Skin of body (tissue), 2 donors: Measurements from ENCODE around the gene HPS3. TPM values are rescaled to one million over a fixed set of nuclear protein-coding genes. Genes with fewer than 3 reads are reported as not detected.
"Not testable (repeated sequence)": the region's sequence is repeated elsewhere in the genome, so short reads cannot be mapped to it uniquely, and the experiment has no call there.

ENCODE experiments used
- DNase-seq: peaks from one replicate; lab custom pipeline; 2025; lab: John Stamatoyannopoulos, UW
- total RNA-seq: library from RNA; depleted of rRNA; stranded (reverse); fragments of >200 nt; gene quantifications from one replicate; pipeline ENCODE4 v1.2.3, GENCODE V29; 2014

HPS3 gene
- total RNA-seq, 1 donor from 2014 or later, result 11.5 TPM

- no peak for DNase-seq
Measured at GRCh38 chr3:149188494-149188893, 59.1 kb downstream of the HPS3 start.

- DNase-seq, result no peak
Measured at GRCh38 chr3:149195221-149195620, 65.8 kb downstream of the HPS3 start.

- not testable (repeated sequence) for DNase-seq
Measured at GRCh38 chr3:149196805-149197592, 67.6 kb downstream of the HPS3 start.

GRCh38 chr3:149197669-149198068 is 68.2 kb downstream of the HPS3 start:
- DNase-seq, result no peak

- DNase-seq, result no peak
Measured at GRCh38 chr3:149198611-149199010, 69.2 kb downstream of the HPS3 start.

GRCh38 chr3:149199474-149199873 is 70.0 kb downstream of the HPS3 start:
- no peak for DNase-seq

- DNase-seq, result no peak
Measured at GRCh38 chr3:149203758-149204157, 74.3 kb downstream of the HPS3 start.

GRCh38 chr3:149204390-149204991 is 75.1 kb downstream of the HPS3 start:
- DNase-seq, result no peak

GRCh38 chr3:149207475-149207874 is 78.0 kb downstream of the HPS3 start:
- DNase-seq, result no peak

- no peak for DNase-seq
Measured at GRCh38 chr3:149209431-149209830, 80.0 kb downstream of the HPS3 start.

- no peak for DNase-seq
Measured at GRCh38 chr3:149212386-149212785, 82.9 kb downstream of the HPS3 start.

- DNase-seq, result no peak
Measured at GRCh38 chr3:149214702-149215101, 85.3 kb downstream of the HPS3 start.

- DNase-seq, result no peak
Measured at GRCh38 chr3:149215515-149215914, 86.1 kb downstream of the HPS3 start.

GRCh38 chr3:149216193-149216869 is 86.9 kb downstream of the HPS3 start:
- no peak for DNase-seq

- no peak for DNase-seq
Measured at GRCh38 chr3:149217347-149217746, 87.9 kb downstream of the HPS3 start.

- DNase-seq, result not testable (repeated sequence)
Measured at GRCh38 chr3:149219380-149220121, 90.1 kb downstream of the HPS3 start.

- no peak for DNase-seq
Measured at GRCh38 chr3:149221783-149222517, 92.5 kb downstream of the HPS3 start, which contains the start of gene CP. Gene CP, minus strand, starts transcription at chr3:149221829. Its CDS starts 37 bp downstream, at chr3:149221792.
